H1 (cell line): ENCODE measurements around the gene SSU72. TPM values are rescaled to one million over a fixed set of nuclear protein-coding genes. Genes with fewer than 3 reads are reported as not detected.

Experiments
- CTCF ChIA-PET: fragments of 300-600 bp; sonication (Branson Sonifier 250); formaldehyde crosslinking; loops from one replicate; lab custom pipeline; 2021; ENCODE audit not compliant: partially characterized antibody; lab: Charles Lee
- POLR2A ChIA-PET: fragments of 300-600 bp; sonication (Branson Sonifier 250); formaldehyde crosslinking; loops from one replicate; lab custom pipeline; 2021; ENCODE audit warnings: inconsistent platforms; ENCODE audit not compliant: partially characterized antibody; lab: Charles Lee
- DNase-seq, 2 experiments: peaks; one replicate each; pipeline versions ENCODE4 v3.0.0 to v3.0.0-alpha.2; 2010 to 2022; ENCODE audit warnings: low spot score in 2 of 2, low read depth in 1 of 2, mixed read lengths in 1 of 2
- FAIRE-seq: peaks from 2 replicates; lab custom pipeline; 2011; peaks lifted over from hg19 to GRCh38; lab: Jason Lieb, UNC
- H2AFZ ChIP-seq: 2 replicates; pipeline ENCODE4 v1.8.1; 2012; ENCODE audit warnings: low read length, inconsistent platforms
- H2AK5ac ChIP-seq: 2 replicates; pipeline ENCODE4 v1.6.1; 2013; ENCODE audit warnings: low read depth, low read length
- H2BK120ac ChIP-seq: replicated peaks from 2 replicates; pipeline ENCODE3; 2013; ENCODE audit warnings: low read depth, low read length, inconsistent platforms
- H2BK12ac ChIP-seq: 2 replicates; pipeline ENCODE4 v1.6.1; 2013; ENCODE audit warnings: low read depth, low read length
- H2BK15ac ChIP-seq: 2 replicates; pipeline ENCODE4 v1.6.1; 2013; ENCODE audit warnings: low read length
- H2BK20ac ChIP-seq: 2 replicates; pipeline ENCODE4 v1.6.1; 2013; ENCODE audit warnings: low read length
- H2BK5ac ChIP-seq: 2 replicates; pipeline ENCODE4 v1.6.1; 2013; ENCODE audit warnings: low read depth, low read length
- H3K14ac ChIP-seq: 2 replicates; pipeline ENCODE4 v1.6.1; 2013; ENCODE audit warnings: inconsistent platforms; ENCODE audit not compliant: insufficient read length
- H3K18ac ChIP-seq: 2 replicates; pipeline ENCODE4 v1.6.1; 2013; ENCODE audit warnings: low read length; ENCODE audit errors: extremely low read depth
- H3K23ac ChIP-seq: 2 replicates; pipeline ENCODE4 v1.6.1; 2013; ENCODE audit warnings: inconsistent platforms; ENCODE audit not compliant: insufficient read length
- H3K23me2 ChIP-seq: 2 replicates; pipeline ENCODE4 v1.6.1; 2013; ENCODE audit warnings: low read depth, low read length
- H3K27ac ChIP-seq: 2 replicates; pipeline ENCODE4 v1.6.1; 2011; ENCODE audit warnings: low read depth, low read length, inconsistent platforms
- H3K27me3 ChIP-seq, 4 experiments: replicated peaks in 1 of 4; 1 replicate in 1 of 4; 2 replicates in 3 of 4; pipeline versions ENCODE4 v1.6.1 to v1.8.1; 2011 to 2013; ENCODE audit warnings: low read length in 3 of 4, mild to moderate bottlenecking in 3 of 4, inconsistent platforms in 2 of 4, mixed read lengths in 2 of 4, moderate library complexity in 1 of 4; ENCODE audit not compliant: control insufficient read depth in 3 of 4, insufficient read depth in 3 of 4; ENCODE audit errors: extremely low read depth in 1 of 4
- H3K36me3 ChIP-seq, 4 experiments: 2 replicates each; pipeline versions ENCODE4 v1.6.1 to v1.8.1; 2011 to 2013; ENCODE audit warnings: mild to moderate bottlenecking in 4 of 4, low read length in 3 of 4, moderate library complexity in 2 of 4, control low read depth in 1 of 4, inconsistent platforms in 1 of 4; ENCODE audit not compliant: insufficient read depth in 4 of 4, control insufficient read depth in 2 of 4
- H3K4ac ChIP-seq: replicated peaks from 2 replicates; pipeline ENCODE3; 2013; ENCODE audit warnings: low read length, low read depth, mixed read lengths, inconsistent platforms; ENCODE audit not compliant: insufficient read length
- H3K4me1 ChIP-seq, 4 experiments: replicated peaks in 1 of 4; 1 replicate in 1 of 4; 2 replicates in 3 of 4; pipeline versions ENCODE4 v1.6.1 to v1.8.1; 2011 to 2013; ENCODE audit warnings: low read length in 3 of 4, inconsistent platforms in 2 of 4, mixed read lengths in 1 of 4; ENCODE audit not compliant: insufficient read depth in 4 of 4, control insufficient read depth in 3 of 4
- H3K4me2 ChIP-seq, 2 experiments: 2 replicates each; pipeline versions ENCODE4 v1.6.1 to v1.8.1; 2011 to 2013; ENCODE audit warnings: low read depth in 2 of 2, low read length in 2 of 2, control low read depth in 1 of 2, inconsistent platforms in 1 of 2, mild to moderate bottlenecking in 1 of 2; ENCODE audit not compliant: insufficient read depth in 1 of 2
- H3K4me3 ChIP-seq, 4 experiments: fragments of 200-600, 300-600 bp in 1 of 4; sonication (generic), shearing (Covaris generic), sonication (Bioruptor Twin) in 1 of 4; 2 replicates each; pipeline versions ENCODE4 v1.5.1 to v1.8.1; 2011 to 2016; ENCODE audit warnings: low read length in 4 of 4, low read depth in 3 of 4, control low read depth in 2 of 4, inconsistent platforms in 2 of 4, mild to moderate bottlenecking in 2 of 4, mixed read lengths in 1 of 4, moderate library complexity in 1 of 4; ENCODE audit not compliant: insufficient read depth in 2 of 4; ENCODE audit errors: extremely low read depth in 1 of 4
- H3K56ac ChIP-seq: replicated peaks from 2 replicates; pipeline ENCODE3; 2013; ENCODE audit warnings: low read depth, mild to moderate bottlenecking, mixed read lengths, low read length, inconsistent platforms; ENCODE audit not compliant: insufficient read length
- H3K79me1 ChIP-seq: 2 replicates; pipeline ENCODE4 v1.6.1; 2013; ENCODE audit warnings: low read depth, low read length, control low read depth
- H3K79me2 ChIP-seq, 2 experiments: 2 replicates each; pipeline versions ENCODE4 v1.6.1 to v1.8.1; 2012 to 2013; ENCODE audit warnings: low read length in 2 of 2, mild to moderate bottlenecking in 2 of 2, inconsistent platforms in 1 of 2; ENCODE audit not compliant: insufficient read depth in 2 of 2, control insufficient read depth in 1 of 2
- H3K9ac ChIP-seq, 4 experiments: replicated peaks in 1 of 4; 1 replicate in 1 of 4; 2 replicates in 3 of 4; pipeline versions ENCODE4 v1.6.1 to v1.8.1; 2011 to 2013; ENCODE audit warnings: low read depth in 3 of 4, low read length in 3 of 4, control low read depth in 2 of 4, mild to moderate bottlenecking in 2 of 4, moderate library complexity in 2 of 4, inconsistent platforms in 1 of 4; ENCODE audit errors: extremely low read depth in 1 of 4
- H3K9me3 ChIP-seq, 2 experiments: 2 replicates each; pipeline versions ENCODE4 v1.6.1 to v1.8.1; 2012 to 2013; ENCODE audit warnings: mild to moderate bottlenecking in 2 of 2, moderate library complexity in 2 of 2, control low read depth in 1 of 2, inconsistent platforms in 1 of 2, low read depth in 1 of 2, low read length in 1 of 2, mixed read lengths in 1 of 2; ENCODE audit not compliant: insufficient read depth in 2 of 2
- H4K20me1 ChIP-seq, 2 experiments: replicated peaks in 1 of 2; 2 replicates each; pipeline versions ENCODE3 to v1.8.1; 2011 to 2013; ENCODE audit warnings: inconsistent platforms in 2 of 2, low read length in 2 of 2, mild to moderate bottlenecking in 1 of 2; ENCODE audit not compliant: insufficient read depth in 2 of 2, control insufficient read depth in 1 of 2
- H4K5ac ChIP-seq: 2 replicates; pipeline ENCODE4 v1.6.1; 2013; ENCODE audit warnings: low read length, low read depth, mixed read lengths, inconsistent platforms; ENCODE audit not compliant: insufficient read length
- H4K8ac ChIP-seq: 2 replicates; pipeline ENCODE4 v1.8.0; 2013; ENCODE audit warnings: mild to moderate bottlenecking, moderate library complexity, low read length, inconsistent platforms; ENCODE audit not compliant: insufficient read depth; ENCODE audit errors: extremely low read depth
- H4K91ac ChIP-seq: replicated peaks from 2 replicates; pipeline ENCODE3; 2013; ENCODE audit warnings: low read length, mixed read lengths, inconsistent platforms; ENCODE audit not compliant: insufficient read length
- BACH1 ChIP-seq: IDR thresholded peaks from 2 replicates; pipeline ENCODE4 v1.6.1; 2012; ENCODE audit warnings: low read length, improper control_type of control experiment
- BRCA1 ChIP-seq: IDR thresholded peaks from 2 replicates; pipeline ENCODE4 v1.6.1; 2012; ENCODE audit warnings: low read depth, low read length, improper control_type of control experiment
- CHD1 ChIP-seq: IDR thresholded peaks from 2 replicates; pipeline ENCODE4 v1.6.1; 2012; ENCODE audit warnings: low read depth, low read length, improper control_type of control experiment
- CTBP2 ChIP-seq: IDR thresholded peaks from 2 replicates; pipeline ENCODE4 v1.7.0; 2011; ENCODE audit warnings: borderline replicate concordance, mild to moderate bottlenecking, moderate library complexity, mixed read lengths, low read length; ENCODE audit not compliant: insufficient read depth, insufficient read length
- FOSL1 ChIP-seq: IDR thresholded peaks from 2 replicates; pipeline ENCODE4 v1.6.1; 2011; ENCODE audit warnings: mild to moderate bottlenecking, low read depth, low read length, moderate library complexity; ENCODE audit not compliant: insufficient read depth
- HDAC2 ChIP-seq, 2 experiments: fragments of 300-600 bp in 1 of 2; sonication (generic) in 1 of 2; IDR thresholded peaks; 2 replicates each; pipeline ENCODE4 v1.6.1; 2011 to 2012; ENCODE audit warnings: low read depth in 2 of 2, low read length in 2 of 2, mild to moderate bottlenecking in 2 of 2, moderate library complexity in 2 of 2, borderline replicate concordance in 1 of 2, inconsistent platforms in 1 of 2
- NANOG ChIP-seq: IDR thresholded peaks from 2 replicates; pipeline ENCODE4 v1.6.1; 2011; ENCODE audit warnings: low read length, low read depth, mild to moderate bottlenecking, inconsistent platforms; ENCODE audit not compliant: insufficient read depth, poor library complexity, severe bottlenecking
- PHF8 ChIP-seq: fragments of 200-600 bp; sonication (generic); conservative IDR thresholded peaks from 2 replicates; pipeline ENCODE4 v1.7.1; 2012; ENCODE audit warnings: low read depth, mild to moderate bottlenecking, inconsistent platforms, low read length, moderate library complexity
- RXRA ChIP-seq: IDR thresholded peaks from 2 replicates; pipeline ENCODE4 v1.6.1; 2011; ENCODE audit warnings: low read depth, mild to moderate bottlenecking, low read length, moderate library complexity; ENCODE audit not compliant: insufficient read depth
- SRF ChIP-seq: IDR thresholded peaks from 2 replicates; pipeline ENCODE4 v1.6.1; 2011; ENCODE audit warnings: mild to moderate bottlenecking, low read depth, low read length, moderate library complexity
- WGBS, 2 experiments: shearing (Covaris generic) in 1 of 2; methylation state at CpG; one replicate each; pipeline versions ENCODE4 v1.1.6 to v1.1.7; 2013 to 2015; ENCODE audit warnings: low lambda C conversion rate in 2 of 2, mixed read lengths in 2 of 2, inconsistent platforms in 1 of 2, low coverage in 1 of 2, missing lambda C conversion rate in 1 of 2; ENCODE audit not compliant: insufficient replicate concordance in 2 of 2, insufficient coverage in 1 of 2, insufficient read length in 1 of 2; ENCODE audit errors: extremely low coverage in 1 of 2, missing lambda C conversion rate in 1 of 2; 5-methylcytosine and 5-hydroxymethylcytosine counted together
- polyA plus RNA-seq, 7 experiments: library from polyadenylated mRNA; depleted of rRNA in 3 of 7; stranded (reverse) in 5 of 7; unstranded in 2 of 7; fragments of >200 nt in 5 of 7; fragments of 200-250 nt in 2 of 7; gene quantifications; 1 replicate in 5 of 7; 2 replicates in 1 of 7; 4 replicates in 1 of 7; pipeline versions ENCODE4 v1.2.1 to v1.2.3, GENCODE V29; 2011 to 2013; ENCODE audit warnings: missing spikeins in 2 of 7, mixed read lengths in 2 of 7
- total RNA-seq: library from RNA; stranded (reverse); fragmentation: NEBNext Ultra II Directional; extraction: Animal tissue kit (Norgen Biotek cat#: 25700); gene quantifications from 2 replicates; pipeline ENCODE4 v1.2.1, GENCODE V29; 2021
- TF ChIP-seq, protein P1 (sequence below): IDR thresholded peaks from 2 replicates; pipeline ENCODE4 v1.6.1; 2011; ENCODE audit warnings: low read depth, mild to moderate bottlenecking, low read length; ENCODE audit not compliant: insufficient read depth

Gene SSU72
- total and polyA plus RNA-seq, 2 of the 8 experiments (the other 6 are each of a cell fraction or from before 2014, with no cell fraction given), result 110 to 165 TPM

DNA sequence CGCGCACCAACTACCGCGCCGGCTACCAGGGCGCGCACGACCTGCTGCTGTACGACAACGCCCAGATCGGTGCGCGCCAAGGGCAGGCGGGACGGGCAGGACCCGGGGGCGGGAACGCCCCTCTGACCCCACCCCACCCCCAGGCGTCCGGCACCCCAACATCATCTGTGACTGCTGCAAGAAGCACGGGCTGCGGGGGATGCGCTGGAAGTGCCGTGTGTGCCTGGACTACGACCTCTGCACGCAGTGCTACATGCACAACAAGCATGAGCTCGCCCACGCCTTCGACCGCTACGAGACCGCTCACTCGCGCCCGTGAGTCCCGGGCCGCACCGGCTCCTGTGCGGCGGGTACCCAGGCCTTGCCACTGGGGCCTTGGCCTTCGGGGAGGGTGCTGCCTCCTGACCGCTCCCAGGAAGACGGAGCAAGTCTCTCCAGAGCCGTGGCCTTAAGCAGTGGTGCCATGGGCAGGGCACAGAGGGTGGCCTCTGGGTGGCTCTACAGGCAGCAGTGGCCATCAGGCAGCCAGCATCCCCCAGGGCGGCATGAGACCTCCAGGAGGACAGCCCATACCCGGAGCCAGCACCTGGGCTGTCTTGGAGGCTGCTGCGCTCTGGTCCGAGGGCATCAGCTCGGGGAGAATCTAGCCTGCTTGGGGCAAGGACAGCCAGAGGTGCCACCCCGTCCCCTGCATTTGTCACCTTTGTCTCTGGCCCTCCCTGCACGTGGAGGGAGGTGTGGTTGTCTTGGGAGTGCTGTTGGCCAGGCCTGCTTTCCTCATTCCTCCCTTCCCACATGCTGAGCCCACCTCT is 49.2 kb upstream of the SSU72 start:
- Histone ChIP-seq H3K4me2 (no peak overlapping the region), H3K4ac (no peak overlapping the region), H2BK12ac (no peak overlapping the region), H3K23me2 (no peaks in the 10 kb centered on the region; the same call in 1 of the 2 replicates), H3K4me3 (no peak overlapping the region), H3K9me3 (no peaks in the 10 kb centered on the region), H3K23ac (no peak overlapping the region), H3K56ac (no peak overlapping the region), H3K18ac (no peak overlapping the region), H3K27me3 (no peaks in the 10 kb centered on the region), H4K5ac (no peak overlapping the region), H2AK5ac (no peak overlapping the region), H2BK20ac (no peak overlapping the region), H3K9ac (no peak overlapping the region), H2BK5ac (no peak overlapping the region; the same call in 1 of the 2 replicates), H3K36me3 (no peaks in the 10 kb centered on the region), H3K79me1 (no peaks in the 10 kb centered on the region; the same call in none of the 2 replicates), H2BK120ac (no peak overlapping the region), H3K79me2 (no peaks in the 10 kb centered on the region), H4K8ac (no peak overlapping the region), H2AFZ (no peak overlapping the region), H4K91ac (no peak overlapping the region), H4K20me1 (peaks cover 0 to 18% of the 10 kb centered on the region in 2 experiments), H2BK15ac (no peak overlapping the region), H3K27ac (no peak overlapping the region), H3K14ac (no peak overlapping the region), H3K4me1 (peaks cover 0 to 6% (median 1%) of the 10 kb centered on the region in 4 experiments; a peak in 3 of 7 replicates)
- ChIA-PET POLR2A (interaction anchor here (1.7 kb wide), 1 partner anchor 8 kb away, joined by 4 read pairs; the partner anchor contains the start of gene MIB2), CTCF (interaction anchor here (1.0 kb wide), 1 partner anchor 27 kb away, joined by 4 read pairs; no protein-coding TSS in a partner anchor)
- WGBS, 2 experiments, result 93% methylated on average over 24 of the region's 51 CpGs; no CpG with 5 or more reads in 1 of the 2 experiments
- FAIRE-seq (no peak), DNase-seq (no peak)
- TF ChIP-seq PHF8, result no peak
- TF ChIP-seq FOSL1, result no peak
- TF ChIP-seq BACH1, result no peak
- TF ChIP-seq HDAC2 (IDR thresholded peaks at IDR 0.05; ENCODE audit: borderline replicate concordance in 1 of 2, low read depth in 2 of 2, low read length in 2 of 2), result no peak
- TF ChIP-seq, protein P1, sequence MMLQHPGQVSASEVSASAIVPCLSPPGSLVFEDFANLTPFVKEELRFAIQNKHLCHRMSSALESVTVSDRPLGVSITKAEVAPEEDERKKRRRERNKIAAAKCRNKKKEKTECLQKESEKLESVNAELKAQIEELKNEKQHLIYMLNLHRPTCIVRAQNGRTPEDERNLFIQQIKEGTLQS, result no peak
- no peak for TF ChIP-seq CTBP2
- TF ChIP-seq RXRA, result no peak
- TF ChIP-seq SRF, result no peak
- TF ChIP-seq NANOG, result no peak
- TF ChIP-seq BRCA1, result no peak
- TF ChIP-seq CHD1, result no peak
